Measurements from ENCODE around the gene PCMTD2. TPM values are rescaled to one million over a fixed set of nuclear protein-coding genes. Genes with fewer than 3 reads are reported as not detected.

The PCMTD2 gene
- polyA plus RNA-seq, 1 of the 3 experiments (the other 2 are of a cell fraction): 50.7 TPM

DNA sequence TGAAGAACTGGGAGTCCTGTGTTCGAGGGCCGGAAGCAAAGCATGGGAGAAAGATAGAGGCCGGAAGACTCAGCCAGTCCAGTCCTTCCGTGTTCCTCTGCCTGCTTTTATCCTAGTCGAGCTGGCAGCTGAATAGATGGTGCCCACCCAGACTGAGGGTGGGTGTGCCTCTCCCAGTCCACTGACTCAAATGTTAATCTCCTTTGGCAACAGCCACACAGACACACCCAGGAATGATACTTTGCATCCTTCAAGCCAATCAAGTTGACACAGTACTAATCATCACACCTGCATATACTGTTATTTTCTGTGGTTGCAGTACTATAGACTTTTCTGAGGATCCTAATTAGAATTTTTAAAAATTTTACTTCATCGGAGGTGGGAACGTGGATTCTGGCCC lies 21.3 kb downstream of the PCMTD2 start:
- H2AFZ ChIP-seq (ENCODE audit: low read depth): no peak overlapping the region
- no peak for DNase-seq
- no peak for TF ChIP-seq CHD2 (IDR thresholded peaks at IDR 0.05; ENCODE audit: low read length, partially characterized antibody)
- no peak for TF ChIP-seq CTCF (IDR thresholded peaks at IDR 0.05)
- no peak for TF ChIP-seq GATA2 (CRISPR knock-in tag; IDR thresholded peaks at IDR 0.05)
- TF ChIP-seq, protein P1, sequence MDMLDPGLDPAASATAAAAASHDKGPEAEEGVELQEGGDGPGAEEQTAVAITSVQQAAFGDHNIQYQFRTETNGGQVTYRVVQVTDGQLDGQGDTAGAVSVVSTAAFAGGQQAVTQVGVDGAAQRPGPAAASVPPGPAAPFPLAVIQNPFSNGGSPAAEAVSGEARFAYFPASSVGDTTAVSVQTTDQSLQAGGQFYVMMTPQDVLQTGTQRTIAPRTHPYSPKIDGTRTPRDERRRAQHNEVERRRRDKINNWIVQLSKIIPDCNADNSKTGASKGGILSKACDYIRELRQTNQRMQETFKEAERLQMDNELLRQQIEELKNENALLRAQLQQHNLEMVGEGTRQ (IDR thresholded peaks at IDR 0.05; ENCODE audit: borderline replicate concordance, low read depth, low read length): no peak
- no peak for TF ChIP-seq TAF1 (IDR thresholded peaks at IDR 0.05; ENCODE audit: borderline replicate concordance, low read depth, low read length)
- no peak for TF ChIP-seq FOSL2 (IDR thresholded peaks at IDR 0.05; ENCODE audit: borderline replicate concordance, low read depth)
- TF ChIP-seq MXI1 (IDR thresholded peaks at IDR 0.05; ENCODE audit: low read depth, low read length): no peak
- no peak for TF ChIP-seq RCOR1 (IDR thresholded peaks at IDR 0.05; ENCODE audit: low read length)
- no peak for TF ChIP-seq ZBTB33 (IDR thresholded peaks at IDR 0.05; ENCODE audit: borderline replicate concordance, low read depth)
- no peak for TF ChIP-seq MEF2A (IDR thresholded peaks at IDR 0.05; ENCODE audit: borderline replicate concordance, low read depth)
- no peak for TF ChIP-seq FOXJ3 (CRISPR knock-in tag; IDR thresholded peaks at IDR 0.05)
- no peak for TF ChIP-seq EP300 (IDR thresholded peaks at IDR 0.05; ENCODE audit: borderline replicate concordance in 1 of 2, low read depth in 1 of 2, low read length in 1 of 2)
- TF ChIP-seq FOXM1 (IDR thresholded peaks at IDR 0.05; ENCODE audit: low read depth): no peak
- TF ChIP-seq, protein P2, sequence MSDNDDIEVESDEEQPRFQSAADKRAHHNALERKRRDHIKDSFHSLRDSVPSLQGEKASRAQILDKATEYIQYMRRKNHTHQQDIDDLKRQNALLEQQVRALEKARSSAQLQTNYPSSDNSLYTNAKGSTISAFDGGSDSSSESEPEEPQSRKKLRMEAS (IDR thresholded peaks at IDR 0.05; ENCODE audit: low read depth): no peak
- POLR2A ChIA-PET: no interaction called here
- CTCF ChIA-PET: no interaction called here
- peaks cover 13 to 24% of the 10 kb centered on the region in 2 experiments for H3K36me3 ChIP-seq (replicated peaks in 1 of 2; ENCODE audit: control insufficient read depth in 1 of 2, insufficient read depth in 2 of 2, low read length in 1 of 2)
- no peaks in the 10 kb centered on the region for H3K79me2 ChIP-seq (ENCODE audit: insufficient read depth)
- H3K27me3 ChIP-seq (ENCODE audit: insufficient read depth): no peaks in the 10 kb centered on the region
- H3K4me1 ChIP-seq (ENCODE audit: control insufficient read depth in 1 of 2, insufficient read depth in 2 of 2, low read depth in 1 of 2, low read length in 1 of 2): no peaks in the 10 kb centered on the region
- H3K4me3 ChIP-seq (ENCODE audit: low read depth in 2 of 2, low read length in 1 of 2): no peak overlapping the region
- no peak overlapping the region for H3K27ac ChIP-seq (ENCODE audit: low read depth in 2 of 2, low read length in 1 of 2)
- no peaks in the 10 kb centered on the region for H3K9me2 ChIP-seq
- H3K9ac ChIP-seq: no peak overlapping the region
- H3K9me3 ChIP-seq: no peaks in the 10 kb centered on the region
- no peaks in the 10 kb centered on the region for H4K20me1 ChIP-seq (ENCODE audit: insufficient read depth)
- peaks cover 9% of the 10 kb centered on the region for H3F3A ChIP-seq (replicated peaks; ENCODE audit: insufficient read depth)
- no peak overlapping the region for H3K4me2 ChIP-seq
- 97% methylated on average over 7 of the region's 7 CpGs for WGBS (ENCODE audit: low lambda C conversion rate)
